Measurements from ENCODE around the gene GOLGA1. TPM values are rescaled to one million over a fixed set of nuclear protein-coding genes. Genes with fewer than 3 reads are reported as not detected.

GOLGA1 gene
- total RNA-seq: 29.1 TPM

DNA sequence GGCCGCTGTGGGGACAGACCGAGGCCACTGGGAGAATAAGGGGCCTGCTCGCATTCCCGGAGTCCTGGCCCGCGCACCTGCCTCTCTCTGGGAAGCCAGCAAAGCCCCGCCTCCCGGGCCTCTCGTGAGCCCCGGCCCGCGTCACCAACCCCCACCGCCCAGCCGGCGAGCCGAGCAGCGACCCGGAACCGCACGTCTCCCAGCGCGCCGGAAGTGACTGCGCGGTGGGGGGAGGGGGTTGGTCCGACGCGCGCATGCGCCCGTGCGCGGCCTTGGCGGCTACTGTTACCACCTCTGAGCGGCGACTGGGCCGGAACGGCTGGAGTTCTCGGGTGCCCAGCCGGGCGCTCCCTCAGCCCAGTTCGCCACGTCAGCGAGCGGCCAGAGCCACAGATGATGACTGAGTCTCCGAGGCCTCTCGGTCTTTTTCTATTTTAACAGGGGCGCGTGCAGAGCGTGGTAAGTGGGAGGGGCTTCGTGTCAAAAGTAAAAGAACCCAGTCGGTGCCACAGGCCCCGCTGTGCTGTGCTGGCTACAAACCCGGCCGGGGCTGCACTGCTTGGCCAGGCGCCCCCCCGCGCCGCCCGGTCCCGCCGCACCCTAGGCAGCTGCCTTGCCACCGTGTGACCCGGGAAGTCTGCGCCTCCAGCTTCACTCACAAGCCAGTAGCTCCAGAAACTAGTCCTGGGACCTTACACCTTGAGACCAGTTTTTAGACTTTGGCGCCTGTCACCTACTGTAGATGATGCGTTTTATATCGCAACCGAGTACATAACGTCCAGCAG, at the start of gene GOLGA1:
Gene GOLGA1, minus strand, starts transcription at position 190 of the 785 bp plus-strand sequence. CDS start 2,372 bp downstream, outside the sequence.

GRCh38 chr9:124861342-124862229, 79.3 kb downstream of the GOLGA1 start, which contains the start of the genes ARPC5L and RPL35:
Gene ARPC5L, plus strand, starts transcription at chr9:124862130. Its CDS starts 7,161 bp downstream, at chr9:124869291.
Gene RPL35, minus strand, starts transcription at chr9:124861957. Its CDS starts 45 bp downstream, at chr9:124861912.

DNA sequence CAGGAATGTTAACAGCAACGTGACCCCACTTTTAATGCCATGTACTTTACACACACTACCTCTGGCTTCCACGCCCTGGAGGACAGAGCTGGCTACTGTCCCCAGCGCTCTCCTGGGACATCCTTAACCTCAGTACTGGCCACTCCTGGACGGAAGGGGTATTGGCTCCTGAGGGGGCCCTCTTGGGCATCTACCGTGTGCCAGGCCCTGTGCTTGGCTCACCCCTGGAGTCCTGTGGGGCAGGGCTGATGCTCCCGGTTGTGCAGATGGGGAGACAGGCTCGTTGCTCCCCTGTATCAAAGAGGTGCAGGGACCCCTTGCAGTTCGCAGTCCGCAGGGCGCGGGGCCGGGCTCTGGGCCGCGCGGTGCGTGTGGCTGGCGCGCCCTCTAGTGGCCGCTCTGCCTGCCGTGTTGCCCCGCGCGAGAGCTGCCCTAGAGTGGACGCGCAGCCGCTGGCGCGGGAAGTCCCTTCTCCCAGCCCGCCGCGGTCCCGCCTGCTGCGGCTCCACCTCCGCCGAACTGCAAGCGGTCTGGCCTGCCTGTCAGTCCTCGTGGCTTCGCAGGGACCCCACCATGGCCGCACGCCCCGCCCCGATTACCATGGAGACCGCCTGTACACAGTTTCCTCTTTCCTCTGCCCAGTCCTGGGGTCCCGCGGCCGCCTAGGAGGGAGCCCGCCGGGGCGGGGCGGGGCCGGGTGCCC, 87.9 kb downstream of the GOLGA1 start, which contains the start of gene WDR38:
Gene WDR38, plus strand, starts transcription at position 632 of the 703 bp plus-strand sequence. CDS start 72 bp downstream, outside the sequence.

Small RNA genes within 50 kb of the gene (small RNA-seq; reads per million reads assigned to genes)
- gene RNU4-82P: not detected

Other genes with a start within 250 kb of the GOLGA1 start
- gene NR6A1, start 169.8 kb downstream of the GOLGA1 start, total RNA-seq: 2.5 TPM
- gene OLFML2A, start 163.9 kb downstream of the GOLGA1 start, total RNA-seq: 2.3 TPM
- gene WDR38, start 87.6 kb downstream of the GOLGA1 start, total RNA-seq: 2.1 TPM
- gene RPL35, start 79.1 kb downstream of the GOLGA1 start, total RNA-seq: 838 TPM
- gene ARPC5L, start 79.0 kb downstream of the GOLGA1 start, total RNA-seq: 17.8 TPM
- 65.0 TPM for gene SCAI, start 202.4 kb upstream of the GOLGA1 start, total RNA-seq
- gene PPP6C, start 248.7 kb upstream of the GOLGA1 start, total RNA-seq: 24.5 TPM